Measurements from ENCODE around the gene CFAP57. TPM values are rescaled to one million over a fixed set of nuclear protein-coding genes. Genes with fewer than 3 reads are reported as not detected.

CFAP57 gene
- polyA plus RNA-seq, 2 of the 4 experiments (the other 2 are of a cell fraction), result 0.54 to 0.80 TPM

DNA sequence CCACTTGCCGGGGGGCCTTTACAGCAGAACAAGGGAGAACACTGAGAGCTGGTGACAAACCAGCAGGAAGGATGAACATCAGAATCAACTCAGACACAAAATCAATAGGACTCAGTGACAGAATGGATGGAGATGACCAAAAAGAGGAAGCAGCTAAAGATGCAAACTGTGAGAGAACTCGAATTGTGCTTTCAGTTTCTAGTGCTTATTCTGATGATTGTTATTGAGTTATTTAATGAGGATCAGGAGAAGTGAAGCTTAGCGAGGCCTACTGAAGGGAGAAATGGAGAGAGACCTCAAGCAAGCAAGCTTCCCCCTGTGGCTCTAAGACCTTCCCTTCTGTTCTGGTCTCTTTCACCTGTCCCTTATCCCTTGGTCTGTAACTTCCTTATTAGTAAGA, 67.4 kb downstream of the CFAP57 start:
- DNase-seq (ENCODE audit: low read depth in 1 of 2, low spot score in 1 of 2) (no peak), FAIRE-seq (no peak), ATAC-seq (no peak)
- TF ChIP-seq CBX8 (IDR thresholded peaks at IDR 0.05), result no peak
- no peak for TF ChIP-seq HDAC2 (IDR thresholded peaks at IDR 0.05)
- CTCF ChIA-PET, result interaction anchor here (1.0 to 1.7 kb wide), 4 partner anchors 13 to 176 kb away, joined by 3 to 6 read pairs (median 4); no protein-coding TSS in a partner anchor
- POLR2A ChIA-PET, result no interaction called here
- WGBS (ENCODE audit: missing lambda C conversion rate), result 49% methylated on average over 3 of the region's 3 CpGs
- no peaks in the 10 kb centered on the region for H3K4me1 ChIP-seq
- no peak overlapping the region for H3K27ac ChIP-seq
- no peak overlapping the region for H3K4me3 ChIP-seq
- H3K9me3 ChIP-seq, result no peaks in the 10 kb centered on the region
- H3K4me2 ChIP-seq, result no peak overlapping the region

DNA sequence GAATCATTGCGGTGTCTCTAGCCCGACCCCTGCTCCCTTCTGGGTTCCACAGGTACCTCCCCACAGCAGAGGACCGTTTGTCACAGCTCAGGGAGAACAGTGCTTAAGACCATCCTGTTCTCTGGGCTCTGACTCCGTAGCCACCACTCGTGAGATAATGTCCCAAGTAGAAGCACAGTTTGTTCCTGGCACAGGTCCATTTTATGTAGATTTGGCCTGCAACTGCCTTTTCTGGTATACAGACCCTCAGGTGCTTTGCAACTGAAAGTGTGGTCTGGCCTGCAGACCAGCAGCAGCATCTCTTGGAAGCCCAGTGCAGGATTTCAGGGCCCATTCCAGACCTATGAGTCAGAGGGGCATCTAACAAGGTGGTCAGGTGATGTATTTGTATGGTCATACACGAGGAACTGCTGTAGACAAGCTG, 69.3 kb downstream of the CFAP57 start:
- DNase-seq (ENCODE audit: low read depth in 1 of 2, low spot score in 1 of 2) (no peak), FAIRE-seq (no peak), ATAC-seq (no peak)
- H3K4me3 ChIP-seq, result no peak overlapping the region
- CTCF ChIA-PET, result no interaction called here
- POLR2A ChIA-PET, result no interaction called here
- WGBS (ENCODE audit: missing lambda C conversion rate), result 46% methylated on average over 6 of the region's 6 CpGs
- no peak for TF ChIP-seq JUN (IDR thresholded peaks at IDR 0.05)
- no peak for TF ChIP-seq SREBF2 (IDR thresholded peaks at IDR 0.05)
- TF ChIP-seq SMC3 (IDR thresholded peaks at IDR 0.05), result no peak
- TF ChIP-seq, protein P1, sequence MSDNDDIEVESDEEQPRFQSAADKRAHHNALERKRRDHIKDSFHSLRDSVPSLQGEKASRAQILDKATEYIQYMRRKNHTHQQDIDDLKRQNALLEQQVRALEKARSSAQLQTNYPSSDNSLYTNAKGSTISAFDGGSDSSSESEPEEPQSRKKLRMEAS (IDR thresholded peaks at IDR 0.05), result no peak
- TF ChIP-seq, protein P2, sequence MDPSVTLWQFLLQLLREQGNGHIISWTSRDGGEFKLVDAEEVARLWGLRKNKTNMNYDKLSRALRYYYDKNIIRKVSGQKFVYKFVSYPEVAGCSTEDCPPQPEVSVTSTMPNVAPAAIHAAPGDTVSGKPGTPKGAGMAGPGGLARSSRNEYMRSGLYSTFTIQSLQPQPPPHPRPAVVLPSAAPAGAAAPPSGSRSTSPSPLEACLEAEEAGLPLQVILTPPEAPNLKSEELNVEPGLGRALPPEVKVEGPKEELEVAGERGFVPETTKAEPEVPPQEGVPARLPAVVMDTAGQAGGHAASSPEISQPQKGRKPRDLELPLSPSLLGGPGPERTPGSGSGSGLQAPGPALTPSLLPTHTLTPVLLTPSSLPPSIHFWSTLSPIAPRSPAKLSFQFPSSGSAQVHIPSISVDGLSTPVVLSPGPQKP (IDR thresholded peaks at IDR 0.05; ENCODE audit: low read depth, low read length), result no peak
- H3K4me1 ChIP-seq, result no peaks in the 10 kb centered on the region
- H3K4me2 ChIP-seq, result no peak overlapping the region
- H3K9me3 ChIP-seq, result no peaks in the 10 kb centered on the region
- no peak overlapping the region for H3K27ac ChIP-seq

- H3K4me1 ChIP-seq, result no peaks in the 10 kb centered on the region
- no peak overlapping the region for H3K4me2 ChIP-seq
- no peak for ATAC-seq
- 46% methylated on average over 6 of the region's 6 CpGs for WGBS (ENCODE audit: missing lambda C conversion rate)
- H3K4me3 ChIP-seq, result no peak overlapping the region
- ChIA-PET POLR2A (no interaction called here), CTCF (interaction anchor here (0.9 to 1.6 kb wide), 3 partner anchors 15 to 171 kb away, joined by 3 to 7 read pairs (median 4); no protein-coding TSS in a partner anchor)
- no peak overlapping the region for H3K27ac ChIP-seq
- FAIRE-seq, result no peak
- TF ChIP-seq HOXB5 (CRISPR knock-in tag; IDR thresholded peaks at IDR 0.05) (no peak), CBX8 (IDR thresholded peaks at IDR 0.05) (no peak), CBX2 (IDR thresholded peaks at IDR 0.05; ENCODE audit: borderline replicate concordance, low read depth) (no peak), ATOH8 (CRISPR knock-in tag; IDR thresholded peaks at IDR 0.05; ENCODE audit: low read depth) (no peak), NR3C1 (IDR thresholded peaks at IDR 0.05) (no peak)
- H3K9me3 ChIP-seq, result peaks cover 6% of the 10 kb centered on the region; the same call in 1 of the 3 replicates
- no peak for DNase-seq (ENCODE audit: low read depth in 1 of 2, low spot score in 1 of 2)
These were observed 71.2 kb downstream of the CFAP57 start for GRCh38 chr1:43243299-43243698.

DNA sequence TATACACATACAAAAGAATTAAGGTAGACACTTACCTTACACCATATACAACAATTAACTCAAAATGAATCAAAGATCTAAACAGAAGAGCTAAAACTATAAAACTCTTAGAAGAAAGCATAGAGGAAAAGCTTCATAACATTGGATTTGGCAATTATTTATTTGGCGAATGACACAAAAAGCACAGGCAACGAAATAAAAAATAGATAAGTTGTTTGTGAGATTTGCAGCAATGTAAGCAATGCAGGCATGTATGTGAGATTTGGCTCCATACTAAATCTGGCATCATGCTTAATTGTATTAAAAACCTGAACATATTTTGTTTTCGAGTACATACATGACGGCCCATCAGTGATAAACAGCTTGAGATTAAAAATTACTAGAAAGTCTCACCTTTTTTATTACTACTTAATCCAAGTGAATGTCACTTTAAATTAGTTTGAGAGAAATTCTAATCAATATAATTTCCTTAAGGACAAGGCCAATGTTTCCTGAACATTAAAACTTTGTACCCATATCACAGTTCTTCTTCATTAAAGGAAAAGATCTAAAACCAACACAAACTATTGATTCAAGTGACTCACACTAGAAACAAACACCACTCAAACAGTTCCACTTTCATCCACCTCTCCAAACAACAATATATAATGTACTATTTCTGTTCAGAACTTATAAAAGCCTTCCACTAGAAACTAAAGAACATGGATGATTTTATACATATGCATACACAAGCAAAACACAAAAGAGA, 74.5 kb downstream of the CFAP57 start:
- Histone ChIP-seq H3K4me2 (no peak overlapping the region), H3K4me3 (no peak overlapping the region), H3K4me1 (no peaks in the 10 kb centered on the region), H3K9me3 (peaks cover 6% of the 10 kb centered on the region; the same call in 1 of the 3 replicates), H3K27ac (no peak overlapping the region)
- FAIRE-seq (no peak), DNase-seq (ENCODE audit: low read depth in 1 of 2, low spot score in 1 of 2) (no peak), ATAC-seq (no peak)
- 65% methylated on average over 4 of the region's 4 CpGs for WGBS (ENCODE audit: missing lambda C conversion rate)
- TF ChIP-seq RNF2 (IDR thresholded peaks at IDR 0.05; ENCODE audit: borderline replicate concordance, low read depth), result no peak
- no peak for TF ChIP-seq MYC (IDR thresholded peaks at IDR 0.05; ENCODE audit: borderline replicate concordance, low read length)
- TF ChIP-seq HEYL (CRISPR knock-in tag; IDR thresholded peaks at IDR 0.05), result no peak
- TF ChIP-seq ZFP36 (IDR thresholded peaks at IDR 0.05; ENCODE audit: borderline replicate concordance, partially characterized antibody), result no peak
- ChIA-PET CTCF (interaction anchor here (0.9 kb wide), 1 partner anchor 19 kb away, joined by 3 read pairs; no protein-coding TSS in a partner anchor), POLR2A (no interaction called here)
